Hindlimb muscle (tissue), 1 donor: ENCODE results near the gene PLAAT2. TPM values are rescaled to one million over a fixed set of nuclear protein-coding genes. Genes with fewer than 3 reads are reported as not detected.

ENCODE experiments used
- DNase-seq: peaks from one replicate; pipeline ENCODE4 v3.0.0-alpha.2; 2013
- polyA plus RNA-seq: library from polyadenylated mRNA; unstranded; fragments of 120-200 nt; gene quantifications from one replicate; pipeline ENCODE4 v1.2.1, GENCODE V29; 2013; ENCODE audit not compliant: insufficient read length

The PLAAT2 gene
- polyA plus RNA-seq, 1 donor = not detected

- no peak for DNase-seq
Observed at GRCh38 chr11:63512816-63513215, 50.4 kb downstream of the PLAAT2 start.

- DNase-seq = no peak
Observed at GRCh38 chr11:63511048-63511748, 52.0 kb downstream of the PLAAT2 start.

- no peak for DNase-seq
Observed at GRCh38 chr11:63510360-63511047, 52.7 kb downstream of the PLAAT2 start.

GRCh38 chr11:63508745-63509144, 54.4 kb downstream of the PLAAT2 start:
- DNase-seq = no peak

DNA sequence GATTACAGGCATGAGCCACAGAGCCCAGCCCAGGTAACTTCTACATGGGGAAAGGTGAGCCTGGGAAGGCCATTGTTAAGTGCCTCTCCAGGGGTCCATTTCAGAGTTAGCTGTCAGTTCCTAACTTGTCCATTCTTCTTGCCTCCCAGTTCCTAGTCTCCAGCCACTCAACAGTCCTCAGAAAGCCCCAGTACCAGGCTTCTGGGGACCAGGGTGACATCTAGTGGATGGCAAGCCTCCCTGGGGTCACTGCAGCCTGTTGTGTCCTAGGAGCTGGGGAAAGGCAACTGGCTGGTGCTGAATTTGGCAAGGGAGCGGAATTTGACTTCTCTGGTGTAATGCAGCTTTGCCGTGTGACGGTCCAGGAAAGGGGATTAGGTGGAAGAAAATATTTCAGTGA, 55.2 kb downstream of the PLAAT2 start:
- no peak for DNase-seq

DNA sequence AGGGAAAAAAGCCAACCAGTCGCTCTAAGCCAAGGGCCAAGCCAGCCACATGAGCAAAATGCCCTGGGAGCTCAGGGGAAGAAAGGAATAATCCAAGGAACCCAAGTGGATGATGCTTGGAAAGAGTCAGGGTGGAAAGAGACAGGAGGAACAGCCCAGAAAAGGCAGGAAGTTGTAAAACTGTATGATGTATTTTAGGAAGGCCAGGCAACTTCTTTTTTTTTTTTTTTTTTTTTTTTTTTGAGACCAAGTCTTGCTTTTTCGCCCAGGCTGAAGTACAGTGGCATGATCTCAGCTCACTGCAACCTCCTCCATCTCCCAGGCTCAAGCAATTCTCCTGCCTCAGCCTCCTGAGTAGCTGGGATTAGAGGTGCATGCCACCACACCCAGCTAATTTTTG, 55.7 kb downstream of the PLAAT2 start:
- no peak for DNase-seq

- no peak for DNase-seq
Observed at GRCh38 chr11:63506876-63507275, 56.3 kb downstream of the PLAAT2 start.

DNA sequence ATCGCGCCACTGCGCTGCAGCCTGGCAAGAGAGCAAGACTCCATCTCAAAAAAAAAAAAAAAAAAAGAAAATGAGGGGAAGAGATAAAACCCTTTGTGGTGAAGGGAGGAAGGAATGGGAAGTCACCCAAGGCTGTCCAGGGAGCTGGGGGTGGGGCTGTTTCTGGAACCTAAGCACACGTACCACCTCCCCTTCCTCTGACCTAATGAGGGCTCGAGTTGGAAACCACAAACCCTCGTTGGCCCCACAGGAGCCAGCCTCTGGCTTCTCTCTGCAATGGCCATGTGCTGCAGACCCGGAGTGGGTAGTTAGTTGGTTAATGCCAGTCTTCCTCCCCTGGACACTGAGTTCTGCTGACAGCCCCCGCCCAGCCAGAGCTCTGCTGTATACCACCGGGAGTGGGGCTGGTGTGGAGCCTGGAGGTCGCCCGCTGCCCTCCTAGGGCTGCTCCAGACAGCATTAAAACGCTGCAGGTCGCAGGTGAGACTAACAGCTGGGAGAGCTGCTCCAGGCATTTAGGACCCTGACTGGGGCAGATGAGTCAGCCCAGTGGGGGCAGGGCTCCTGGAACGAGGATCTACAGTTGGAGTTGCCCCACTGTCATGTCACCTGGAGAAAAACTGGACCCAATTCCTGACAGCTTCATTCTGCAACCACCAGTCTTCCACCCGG, 57.2 kb downstream of the PLAAT2 start, which contains the start of gene LGALS12:
LGALS12 (plus strand) TSS at position 228 of the 672 bp plus-strand sequence; CDS start at position 603, 375 bp downstream.
- DNase-seq = no peak

DNA sequence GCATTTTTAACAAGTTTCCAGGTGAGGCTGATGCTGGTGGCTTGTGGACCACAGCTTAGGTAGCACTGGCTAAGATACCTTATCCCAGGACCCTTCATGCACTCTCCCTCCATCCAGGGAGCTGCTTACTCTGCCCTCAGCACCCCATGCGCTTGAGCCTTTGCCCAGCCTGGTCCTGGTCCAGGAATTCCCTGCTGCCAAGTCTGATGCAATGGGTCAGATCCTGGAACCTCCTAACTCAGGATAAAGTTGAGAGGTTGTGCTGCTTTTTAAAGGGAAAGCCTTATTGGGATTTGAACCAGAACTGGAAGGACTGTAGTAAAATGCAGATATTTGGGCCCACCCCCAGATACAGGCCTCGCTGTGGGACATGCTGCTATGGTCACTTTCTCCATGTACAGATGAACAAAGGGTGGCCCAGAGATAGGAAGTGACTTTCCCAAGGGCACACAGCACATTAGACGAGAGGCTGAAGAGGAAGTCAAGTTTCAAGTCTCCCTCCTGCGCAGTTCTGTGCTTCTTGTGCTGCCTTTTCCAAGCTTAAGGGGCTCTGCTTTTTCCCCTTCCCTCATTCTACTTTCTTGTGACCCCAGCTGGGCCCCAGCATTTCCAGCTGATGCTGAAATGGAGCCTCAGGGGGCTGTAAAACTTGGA, 58.1 kb downstream of the PLAAT2 start:
- DNase-seq = no peak

DNA sequence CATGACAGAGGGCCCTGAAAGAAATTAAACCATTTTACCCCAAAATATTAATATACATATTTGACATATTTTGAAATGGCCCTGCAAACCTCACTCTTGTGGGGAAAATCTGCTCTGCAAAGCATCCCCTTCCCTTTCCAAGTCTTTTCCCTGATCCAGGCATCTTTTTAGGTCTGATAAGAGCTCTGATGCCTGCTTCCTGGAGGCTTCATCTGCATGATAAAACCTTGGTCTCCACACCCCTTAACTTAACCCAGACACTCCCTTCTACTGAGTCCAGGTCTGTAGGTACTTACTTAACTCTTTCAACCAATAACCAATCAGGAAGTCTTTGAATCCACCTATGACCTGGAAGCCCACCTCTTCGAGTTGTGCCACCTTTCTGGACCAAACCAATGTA, 59.1 kb downstream of the PLAAT2 start:
- DNase-seq = no peak

DNA sequence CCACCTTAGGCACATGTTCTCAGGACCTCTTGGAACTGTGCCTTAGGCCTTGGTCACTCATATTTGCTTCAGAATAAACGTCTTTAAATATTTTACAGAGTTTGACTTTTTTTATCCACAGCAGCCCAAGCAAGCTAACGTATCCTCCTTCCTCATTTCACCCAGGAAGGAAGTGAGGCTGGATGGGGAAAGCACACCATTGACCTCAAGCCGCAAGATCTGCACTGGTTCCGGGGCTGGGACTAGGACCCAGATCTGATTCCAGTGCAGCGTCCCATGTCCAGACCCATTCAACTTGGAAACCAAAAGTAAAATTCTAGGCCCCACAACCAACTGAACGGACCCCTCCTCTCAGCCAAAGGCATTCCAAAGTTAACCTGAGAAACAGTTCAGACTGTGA, 59.7 kb downstream of the PLAAT2 start:
- no peak for DNase-seq

Other genes starting within 250 kb of the PLAAT2 start
- not detected for gene SLC22A9, start 193.6 kb downstream of the PLAAT2 start, polyA plus RNA-seq
- 4.6 TPM for gene PLAAT5, start 72.2 kb downstream of the PLAAT2 start, polyA plus RNA-seq
- 4.8 TPM for gene LGALS12, start 57.3 kb downstream of the PLAAT2 start, polyA plus RNA-seq
- 5.4 TPM for gene PLAAT4, start 26.6 kb downstream of the PLAAT2 start, polyA plus RNA-seq
- gene PLAAT3, start 51.1 kb upstream of the PLAAT2 start, polyA plus RNA-seq = 37.5 TPM
- 14.1 TPM for gene ATL3, start 108.0 kb upstream of the PLAAT2 start, polyA plus RNA-seq
- 56.8 TPM for gene RTN3, start 118.1 kb upstream of the PLAAT2 start, polyA plus RNA-seq
- gene ZFTA, start 205.4 kb upstream of the PLAAT2 start, polyA plus RNA-seq = 35.1 TPM